SU-DHL-6 (cell line): ENCODE results near the gene FAM120A.

Experiments used
- H2AFZ ChIP-seq: fragments of 200-600 bp; sonication (generic); 2 replicates; pipeline ENCODE4 v1.6.1; 2014; ENCODE audit warnings: low read depth, mild to moderate bottlenecking, moderate library complexity, mixed read lengths, antibody characterized with exemption, low read length; ENCODE audit not compliant: severe bottlenecking
- H3F3A ChIP-seq: fragments of 200-600 bp; shearing (Covaris generic); 2 replicates; pipeline ENCODE4 v1.6.0; 2016; ENCODE audit warnings: antibody characterized with exemption, mild to moderate bottlenecking; ENCODE audit not compliant: insufficient read depth
- H3K27ac ChIP-seq: fragments of 200-600 bp; sonication (generic); 2 replicates; pipeline ENCODE4 v1.5.1; 2016; ENCODE audit warnings: low read depth, mild to moderate bottlenecking, low read length, moderate library complexity, mixed read lengths
- H3K27me3 ChIP-seq: fragments of 200-600 bp; sonication (generic), shearing (Covaris generic); 2 replicates; pipeline ENCODE4 v1.6.0; 2014; ENCODE audit warnings: mild to moderate bottlenecking, low read length
- H3K36me3 ChIP-seq: fragments of 200-600 bp; sonication (generic); 2 replicates; pipeline ENCODE4 v1.6.1; 2014; ENCODE audit warnings: mild to moderate bottlenecking, low read length, mixed read lengths
- H3K4me2 ChIP-seq: fragments of 300-600, 200-600 bp; shearing (Covaris generic), sonication (generic); 2 replicates; pipeline ENCODE4 v1.6.0; 2014; ENCODE audit warnings: low read length, low read depth, mild to moderate bottlenecking; ENCODE audit not compliant: poor library complexity, severe bottlenecking
- H3K4me3 ChIP-seq: fragments of 200-600 bp; sonication (generic); 2 replicates; pipeline ENCODE4 v1.5.1; 2014; ENCODE audit warnings: antibody characterized with exemption, low read length, mild to moderate bottlenecking, mixed read lengths; ENCODE audit not compliant: insufficient read depth, poor library complexity, severe bottlenecking
- H3K79me2 ChIP-seq: fragments of 200-600 bp; sonication (generic); 2 replicates; pipeline ENCODE4 v1.6.1; 2014; ENCODE audit warnings: mild to moderate bottlenecking, low read length, moderate library complexity; ENCODE audit not compliant: insufficient read depth
- H3K9ac ChIP-seq: fragments of 200-600 bp; sonication (generic); 2 replicates; pipeline ENCODE4 v1.7.0; 2014; ENCODE audit warnings: mild to moderate bottlenecking, low read length
- H3K9me2 ChIP-seq: fragments of 200-600 bp; sonication (generic); replicated peaks from 2 replicates; pipeline ENCODE4 v1.6.1; 2014; ENCODE audit warnings: low read length; ENCODE audit not compliant: insufficient read depth
- H3K9me3 ChIP-seq: fragments of 200-600 bp; sonication (generic); 2 replicates; pipeline ENCODE4 v1.6.1; 2014; ENCODE audit warnings: low read length, mixed read lengths; ENCODE audit not compliant: insufficient read depth
- H4K20me1 ChIP-seq: fragments of 200-600 bp; sonication (generic); 2 replicates; pipeline ENCODE4 v1.6.1; 2014; ENCODE audit warnings: low read depth, mild to moderate bottlenecking, antibody characterized with exemption, low read length, moderate library complexity, mixed read lengths
- EZH2phosphoT487 ChIP-seq: fragments of 200-600 bp; sonication (generic), shearing (Covaris generic); conservative IDR thresholded peaks from 2 replicates; pipeline ENCODE4 v1.6.1; 2018; ENCODE audit warnings: mild to moderate bottlenecking, antibody characterized with exemption, low read length, moderate library complexity, mixed read lengths
- TF ChIP-seq, protein P1 (sequence below): fragments of 200-600 bp; sonication (generic); IDR thresholded peaks from one replicate; pipeline ENCODE4 v1.5.1; 2017; ENCODE audit warnings: antibody characterized with exemption, mild to moderate bottlenecking, low read length, moderate library complexity; ENCODE audit not compliant: insufficient read depth, poor library complexity, severe bottlenecking

Gene FAM120A

DNA sequence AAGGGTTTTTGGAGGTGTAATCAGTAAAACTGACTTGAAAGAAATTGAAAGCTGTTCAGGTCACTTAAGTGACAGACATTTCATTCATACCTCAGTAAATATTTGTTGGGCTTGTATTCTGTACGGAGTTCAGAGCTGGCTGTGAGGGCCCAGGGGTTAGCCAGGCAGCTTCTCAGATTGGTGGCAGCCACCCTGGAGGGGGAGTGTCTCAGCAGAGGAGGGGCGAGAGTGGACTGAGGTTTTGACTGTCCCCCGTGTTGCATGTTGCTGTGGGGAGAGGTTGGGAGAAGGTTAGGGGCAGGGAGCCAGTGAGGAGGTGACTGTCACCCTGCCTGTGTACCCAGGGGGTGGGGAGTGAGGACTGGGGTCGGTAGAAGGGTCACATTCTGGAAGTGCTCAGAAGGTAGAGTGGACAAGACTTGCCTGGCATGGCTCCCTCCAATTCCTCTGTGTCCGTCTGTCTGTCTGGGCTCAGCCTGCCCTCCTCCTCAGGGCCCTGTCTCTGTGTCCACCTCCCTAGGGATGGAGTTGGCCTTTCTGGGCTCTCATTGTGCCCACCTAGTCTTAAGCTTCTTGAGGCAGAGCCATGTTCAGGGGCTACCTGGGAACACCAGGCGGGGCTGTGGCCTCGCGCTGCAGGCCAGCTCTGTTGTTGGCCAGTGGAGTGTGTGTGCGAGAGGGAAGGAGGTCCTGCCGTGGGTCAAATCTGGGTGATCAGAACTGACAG, 129.3 kb downstream of the FAM120A start:
- Histone ChIP-seq H2AFZ (no peak overlapping the region), H3K9me3 (no peaks in the 10 kb centered on the region), H3K4me3 (no peak overlapping the region), H4K20me1 (no peaks in the 10 kb centered on the region), H3K27ac (no peak overlapping the region), H3K36me3 (no peaks in the 10 kb centered on the region), H3K9ac (no peak overlapping the region), H3K27me3 (no peaks in the 10 kb centered on the region), H3K79me2 (no peaks in the 10 kb centered on the region; the same call in 1 of the 2 replicates), H3F3A (no peaks in the 10 kb centered on the region), H3K9me2 (no peaks in the 10 kb centered on the region), H3K4me2 (no peak overlapping the region)
- TF ChIP-seq, protein P1, sequence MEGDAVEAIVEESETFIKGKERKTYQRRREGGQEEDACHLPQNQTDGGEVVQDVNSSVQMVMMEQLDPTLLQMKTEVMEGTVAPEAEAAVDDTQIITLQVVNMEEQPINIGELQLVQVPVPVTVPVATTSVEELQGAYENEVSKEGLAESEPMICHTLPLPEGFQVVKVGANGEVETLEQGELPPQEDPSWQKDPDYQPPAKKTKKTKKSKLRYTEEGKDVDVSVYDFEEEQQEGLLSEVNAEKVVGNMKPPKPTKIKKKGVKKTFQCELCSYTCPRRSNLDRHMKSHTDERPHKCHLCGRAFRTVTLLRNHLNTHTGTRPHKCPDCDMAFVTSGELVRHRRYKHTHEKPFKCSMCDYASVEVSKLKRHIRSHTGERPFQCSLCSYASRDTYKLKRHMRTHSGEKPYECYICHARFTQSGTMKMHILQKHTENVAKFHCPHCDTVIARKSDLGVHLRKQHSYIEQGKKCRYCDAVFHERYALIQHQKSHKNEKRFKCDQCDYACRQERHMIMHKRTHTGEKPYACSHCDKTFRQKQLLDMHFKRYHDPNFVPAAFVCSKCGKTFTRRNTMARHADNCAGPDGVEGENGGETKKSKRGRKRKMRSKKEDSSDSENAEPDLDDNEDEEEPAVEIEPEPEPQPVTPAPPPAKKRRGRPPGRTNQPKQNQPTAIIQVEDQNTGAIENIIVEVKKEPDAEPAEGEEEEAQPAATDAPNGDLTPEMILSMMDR = no peak
- no peak for TF ChIP-seq EZH2phosphoT487

DNA sequence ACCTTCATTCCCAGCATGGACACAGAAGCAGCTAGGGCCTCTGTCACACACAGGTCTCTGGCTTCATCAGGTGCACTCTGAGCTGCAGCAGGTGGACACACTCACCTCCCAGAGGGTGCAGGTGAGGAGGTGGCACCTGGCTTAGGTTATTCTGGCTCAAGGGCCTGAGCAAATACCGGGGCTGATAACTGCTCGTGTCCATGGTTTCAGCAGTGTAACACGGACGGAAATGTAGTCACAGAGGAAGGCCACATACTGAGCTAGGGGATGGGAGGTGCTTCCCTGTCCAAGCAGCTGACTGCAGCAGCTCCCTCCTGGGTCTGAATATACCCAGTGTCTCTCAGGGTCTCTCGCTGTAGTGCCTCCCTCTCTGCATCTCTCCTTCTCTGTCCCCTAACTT, 130.6 kb downstream of the FAM120A start:
- Histone ChIP-seq H3F3A (no peaks in the 10 kb centered on the region), H3K79me2 (no peaks in the 10 kb centered on the region; the same call in 1 of the 2 replicates), H3K27me3 (no peaks in the 10 kb centered on the region), H3K9me3 (no peaks in the 10 kb centered on the region), H2AFZ (no peak overlapping the region), H3K36me3 (no peaks in the 10 kb centered on the region), H3K9ac (no peak overlapping the region), H3K4me3 (no peak overlapping the region), H3K27ac (no peak overlapping the region), H3K4me2 (no peak overlapping the region), H3K9me2 (no peaks in the 10 kb centered on the region), H4K20me1 (no peaks in the 10 kb centered on the region)
- TF ChIP-seq, protein P1 = no peak
- TF ChIP-seq EZH2phosphoT487 = no peak

DNA sequence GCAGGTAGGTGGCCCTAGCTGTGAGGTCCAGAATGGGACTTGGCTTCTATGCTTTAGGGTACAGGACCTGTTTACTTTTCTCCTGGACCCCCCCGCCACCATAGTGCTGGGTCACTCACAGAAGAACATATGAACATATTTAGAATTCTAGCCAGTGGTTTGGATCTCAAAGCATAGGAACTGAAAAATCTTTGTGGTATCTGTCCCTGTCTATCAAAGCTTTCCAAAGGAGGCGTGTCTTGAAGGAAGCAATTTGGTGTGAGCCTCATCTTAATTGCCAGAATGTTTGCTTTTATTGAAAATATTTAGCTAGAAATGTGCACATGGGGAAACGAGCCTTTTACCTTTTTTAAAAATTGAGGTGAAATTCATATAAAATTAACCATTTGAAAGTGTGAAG, 131.1 kb downstream of the FAM120A start:
- H3K27me3 ChIP-seq = no peaks in the 10 kb centered on the region
- H3K9ac ChIP-seq = no peak overlapping the region
- no peaks in the 10 kb centered on the region for H4K20me1 ChIP-seq
- H3K79me2 ChIP-seq = no peaks in the 10 kb centered on the region
- no peak overlapping the region for H3K27ac ChIP-seq
- no peaks in the 10 kb centered on the region for H3K9me3 ChIP-seq
- no peak overlapping the region for H3K4me3 ChIP-seq
- no peaks in the 10 kb centered on the region for H3F3A ChIP-seq
- no peaks in the 10 kb centered on the region for H3K36me3 ChIP-seq
- TF ChIP-seq EZH2phosphoT487 = no peak
- TF ChIP-seq, protein P1 = no peak
- H3K4me2 ChIP-seq = no peak overlapping the region
- H2AFZ ChIP-seq = no peak overlapping the region
- no peaks in the 10 kb centered on the region for H3K9me2 ChIP-seq
